Esophagus muscularis mucosa (tissue), 4 donors: ENCODE measurements around the gene STS. TPM values are rescaled to one million over a fixed set of nuclear protein-coding genes. Genes with fewer than 3 reads are reported as not detected.

Experiments used
- DNase-seq: peaks from one replicate; pipeline ENCODE4 v3.0.0-alpha.2; 2017; ENCODE audit errors: extremely low spot score
- H3K27ac ChIP-seq, 4 donors: fragments of 200-600 bp; sonication (generic); replicated peaks in 1 of 4; 1 replicate in 3 of 4; 2 replicates in 1 of 4; pipeline ENCODE4 v1.5.1; 2016 to 2019; ENCODE audit warnings: mild to moderate bottlenecking in 1 of 4
- H3K27me3 ChIP-seq, 4 donors: fragments of 200-600 bp; sonication (generic); one replicate each; pipeline versions ENCODE4 v1.5.1 to v1.6.0; 2016 to 2019
- H3K36me3 ChIP-seq, 4 donors: fragments of 200-600 bp; sonication (generic); one replicate each; pipeline ENCODE4 v1.5.1; 2016 to 2019
- H3K4me1 ChIP-seq, 4 donors: fragments of 200-600 bp; sonication (generic); one replicate each; pipeline ENCODE4 v1.5.1; 2016 to 2019
- H3K4me3 ChIP-seq, 4 donors: fragments of 200-600 bp; sonication (generic); 1 replicate in 2 of 4; 2 replicates in 2 of 4; pipeline ENCODE4 v1.5.1; 2016 to 2019; ENCODE audit warnings: mild to moderate bottlenecking in 4 of 4, moderate library complexity in 1 of 4
- H3K9me3 ChIP-seq, 4 donors: fragments of 200-600 bp; sonication (generic); 1 replicate in 3 of 4; 2 replicates in 1 of 4; pipeline ENCODE4 v1.5.1; 2016 to 2019
- EP300 ChIP-seq: sonication (generic); formaldehyde crosslinking; IDR thresholded peaks from one replicate; pipeline ENCODE4 v1.6.1; 2017; ENCODE audit warnings: antibody characterized with exemption
- POLR2A ChIP-seq: fragments of 450-650 bp; IDR thresholded peaks from one replicate; pipeline ENCODE4 v1.6.1; 2017; ENCODE audit warnings: antibody characterized with exemption, moderate library complexity, mild to moderate bottlenecking, low read depth
- POLR2AphosphoS5 ChIP-seq, 2 donors: sonication (generic); formaldehyde crosslinking; IDR thresholded peaks; one replicate each; pipeline ENCODE4 v1.6.1; 2017; ENCODE audit warnings: antibody characterized with exemption in 2 of 2
- WGBS: methylation state at CpG from one replicate; pipeline ENCODE4 v1.1.5; 2018; 5-methylcytosine and 5-hydroxymethylcytosine counted together
- intact Hi-C: fragments of 100-400 bp; cut with DNase I; formaldehyde crosslinking; loops from one replicate; pipeline ENCODE4 v1.15.1; 2023
- total RNA-seq, 4 donors: library from RNA; depleted of rRNA; stranded (reverse); fragments of >200 nt; gene quantifications; one replicate each; pipeline versions ENCODE4 v1.1.0 to v1.2.1, GENCODE V29; 2016
- TF ChIP-seq, protein P1 (sequence below), 3 experiments: fragments of 200-600 bp in 2 of 3; fragments of 450-650 bp in 1 of 3; sonication (generic) in 2 of 3; IDR thresholded peaks; one replicate each; pipeline ENCODE4 v1.5.1; 2017 to 2019; ENCODE audit warnings: antibody characterized with exemption in 3 of 3, mild to moderate bottlenecking in 2 of 3, moderate library complexity in 1 of 3

Gene STS
- total RNA-seq, 4 donors from 2014 or later: 4.6 to 7.9 (median 5.5) TPM

DNA sequence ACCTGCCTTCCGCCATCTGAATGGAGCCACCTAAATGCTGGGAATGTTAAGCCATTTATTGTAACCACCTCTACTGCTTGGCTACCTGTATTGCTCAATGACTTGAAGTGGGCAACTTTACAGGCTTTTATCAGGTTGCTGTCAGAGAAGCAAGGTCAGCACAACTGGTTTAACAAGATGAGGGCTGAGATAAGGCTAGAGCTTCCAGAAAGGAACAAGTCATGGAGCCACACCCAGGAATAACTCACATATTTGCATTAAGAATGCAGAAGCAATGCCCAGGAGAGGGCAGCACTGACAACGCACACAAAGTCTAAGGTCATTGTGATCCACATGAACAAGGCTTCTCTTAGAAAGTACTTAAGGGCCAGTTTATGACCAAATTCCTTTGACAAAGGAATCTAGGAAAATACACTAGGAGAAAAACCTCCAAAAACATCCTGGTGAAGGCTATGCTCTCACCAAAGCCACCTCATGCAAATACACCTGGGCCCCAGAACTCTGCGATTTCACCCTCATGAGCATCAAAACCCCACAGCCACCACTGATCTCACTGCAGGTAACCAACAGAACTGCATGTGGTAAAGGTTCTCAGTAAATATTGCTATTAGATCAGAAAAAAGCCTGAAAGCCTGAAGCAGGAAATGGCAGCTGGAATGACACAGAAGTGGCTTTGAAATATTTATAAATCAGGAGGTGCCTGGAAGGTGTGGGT lies 15.0 kb upstream of the STS start:
- H3K4me1 ChIP-seq: peaks cover 0 to 21% (median 9%) of the 10 kb centered on the region in 4 donors
- no peaks in the 10 kb centered on the region for H3K27me3 ChIP-seq
- peak overlapping the region in 1 of 4 donors; percentile 17 for H3K27ac ChIP-seq
- no peaks in the 10 kb centered on the region for H3K36me3 ChIP-seq
- TF ChIP-seq POLR2A (no peak), POLR2AphosphoS5 (IDR thresholded peaks at IDR 0.05) (no peak), EP300 (no peak)
- TF ChIP-seq, protein P1, sequence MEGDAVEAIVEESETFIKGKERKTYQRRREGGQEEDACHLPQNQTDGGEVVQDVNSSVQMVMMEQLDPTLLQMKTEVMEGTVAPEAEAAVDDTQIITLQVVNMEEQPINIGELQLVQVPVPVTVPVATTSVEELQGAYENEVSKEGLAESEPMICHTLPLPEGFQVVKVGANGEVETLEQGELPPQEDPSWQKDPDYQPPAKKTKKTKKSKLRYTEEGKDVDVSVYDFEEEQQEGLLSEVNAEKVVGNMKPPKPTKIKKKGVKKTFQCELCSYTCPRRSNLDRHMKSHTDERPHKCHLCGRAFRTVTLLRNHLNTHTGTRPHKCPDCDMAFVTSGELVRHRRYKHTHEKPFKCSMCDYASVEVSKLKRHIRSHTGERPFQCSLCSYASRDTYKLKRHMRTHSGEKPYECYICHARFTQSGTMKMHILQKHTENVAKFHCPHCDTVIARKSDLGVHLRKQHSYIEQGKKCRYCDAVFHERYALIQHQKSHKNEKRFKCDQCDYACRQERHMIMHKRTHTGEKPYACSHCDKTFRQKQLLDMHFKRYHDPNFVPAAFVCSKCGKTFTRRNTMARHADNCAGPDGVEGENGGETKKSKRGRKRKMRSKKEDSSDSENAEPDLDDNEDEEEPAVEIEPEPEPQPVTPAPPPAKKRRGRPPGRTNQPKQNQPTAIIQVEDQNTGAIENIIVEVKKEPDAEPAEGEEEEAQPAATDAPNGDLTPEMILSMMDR (IDR thresholded peaks at IDR 0.05): no peak
- no peak overlapping the region for H3K4me3 ChIP-seq
- no peaks in the 10 kb centered on the region for H3K9me3 ChIP-seq
- WGBS: 81% methylated on average over 3 of the region's 3 CpGs
- no peak for DNase-seq
- intact Hi-C loops: no loop called here

DNA sequence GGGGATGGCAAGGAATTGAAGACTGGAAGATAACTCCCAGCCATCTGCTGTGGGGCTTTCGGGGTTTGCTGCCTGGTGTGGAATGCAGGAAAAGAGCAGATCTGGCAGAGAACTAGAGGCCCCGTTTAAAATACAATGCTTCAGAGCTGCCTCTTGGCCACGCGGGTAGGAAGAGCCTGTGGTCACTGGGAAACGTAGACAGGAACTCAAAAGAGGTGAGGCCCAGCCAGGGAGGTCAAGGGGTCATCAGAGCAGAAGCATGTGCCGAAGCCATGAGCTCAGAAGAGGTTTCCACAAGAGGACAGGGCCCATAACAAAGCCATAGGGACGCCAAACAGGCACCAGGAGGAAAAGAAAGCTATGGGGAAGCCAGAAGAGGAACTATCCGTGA lies 14.5 kb upstream of the STS start:
- TF ChIP-seq EP300: no peak
- TF ChIP-seq, protein P1 (IDR thresholded peaks at IDR 0.05): no peak
- no peak for TF ChIP-seq POLR2A
- TF ChIP-seq POLR2AphosphoS5 (IDR thresholded peaks at IDR 0.05): no peak
- Histone ChIP-seq H3K36me3 (no peaks in the 10 kb centered on the region), H3K27me3 (no peaks in the 10 kb centered on the region), H3K4me1 (peaks cover 0 to 21% (median 9%) of the 10 kb centered on the region in 4 donors), H3K9me3 (no peaks in the 10 kb centered on the region), H3K27ac (peak overlapping the region in 1 of 4 donors; percentile 17), H3K4me3 (no peak overlapping the region)
- intact Hi-C loops: no loop called here
- WGBS: 54% methylated on average over 8 of the region's 8 CpGs
- no peak for DNase-seq

DNA sequence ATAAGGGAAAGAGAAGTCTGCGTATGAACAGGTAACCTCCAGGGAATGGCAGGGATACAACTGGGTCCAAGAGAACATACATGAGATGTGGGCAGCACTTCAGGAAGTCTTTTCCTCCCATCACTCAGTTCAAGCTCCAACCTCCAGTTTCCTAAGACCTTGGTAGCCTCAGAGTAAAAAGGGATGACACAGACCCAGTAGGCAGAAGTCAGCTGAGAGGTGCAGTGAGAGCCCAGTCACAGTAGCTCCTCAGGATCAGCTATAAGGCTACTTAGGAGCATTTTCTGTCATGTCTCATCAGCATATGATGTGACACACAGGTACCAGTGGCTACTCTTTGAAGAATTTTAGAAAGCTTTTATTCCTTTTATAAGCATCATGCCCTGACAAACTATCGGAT lies 12.5 kb upstream of the STS start:
- 88% methylated on average over 2 of the region's 2 CpGs for WGBS
- Histone ChIP-seq H3K9me3 (no peaks in the 10 kb centered on the region), H3K4me1 (peaks cover 0 to 21% (median 9%) of the 10 kb centered on the region in 4 donors), H3K27me3 (no peaks in the 10 kb centered on the region), H3K4me3 (no peak overlapping the region), H3K36me3 (no peaks in the 10 kb centered on the region), H3K27ac (no peak overlapping the region)
- DNase-seq: no peak
- TF ChIP-seq POLR2AphosphoS5 (IDR thresholded peaks at IDR 0.05) (no peak), EP300 (no peak), POLR2A (no peak)
- TF ChIP-seq, protein P1 (IDR thresholded peaks at IDR 0.05): no peak
- intact Hi-C loops: no loop called here

DNA sequence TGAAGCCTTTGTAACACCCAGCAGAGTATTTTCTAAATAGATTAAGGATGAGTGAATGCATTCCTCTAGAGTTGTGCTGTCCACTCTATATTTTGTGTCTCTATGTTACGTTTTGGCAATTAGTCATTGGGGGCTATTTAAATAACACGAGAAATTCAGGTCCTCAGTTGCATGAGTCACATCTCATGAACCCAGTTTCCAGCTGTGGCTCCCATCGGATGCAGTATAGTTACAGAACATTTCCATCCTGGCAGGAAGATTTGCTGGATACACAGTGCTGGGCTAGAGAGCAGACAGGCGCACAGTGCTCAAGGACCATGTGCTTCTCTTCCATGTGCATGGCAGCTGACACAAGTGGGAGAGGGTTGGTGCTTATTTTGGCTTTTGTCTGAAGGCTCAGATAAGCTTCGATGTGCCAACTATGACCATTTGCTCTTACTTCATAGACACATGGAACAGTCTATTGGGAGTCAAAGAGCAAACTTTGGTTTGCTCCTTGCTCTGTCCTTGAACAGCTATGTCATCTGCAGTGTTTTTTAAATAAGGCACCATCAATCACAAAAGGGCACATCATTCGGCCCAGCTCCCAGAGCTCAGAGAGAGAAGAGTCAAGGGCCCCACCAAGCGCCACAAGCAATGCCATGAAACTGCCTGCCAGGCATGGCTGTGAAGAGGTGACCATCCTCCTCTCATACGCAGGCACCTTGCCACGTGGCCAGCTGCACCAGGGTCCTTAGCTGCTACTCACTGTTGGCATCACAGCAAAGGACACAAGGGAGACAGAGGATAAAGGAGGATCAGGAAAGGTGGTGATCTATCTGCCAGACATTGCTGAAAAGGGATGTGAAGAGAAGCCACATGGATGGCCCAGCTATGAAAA lies 8.1 kb upstream of the STS start:
- DNase-seq: no peak
- Histone ChIP-seq H3K27ac (no peak overlapping the region), H3K36me3 (no peaks in the 10 kb centered on the region), H3K4me3 (no peak overlapping the region), H3K4me1 (no peaks in the 10 kb centered on the region), H3K27me3 (no peaks in the 10 kb centered on the region), H3K9me3 (no peaks in the 10 kb centered on the region)
- TF ChIP-seq, protein P1 (IDR thresholded peaks at IDR 0.05): no peak
- TF ChIP-seq POLR2AphosphoS5 (IDR thresholded peaks at IDR 0.05): no peak
- TF ChIP-seq POLR2A: no peak
- TF ChIP-seq EP300: no peak
- intact Hi-C loops: no loop called here
- WGBS: 80% methylated on average over 9 of the region's 9 CpGs
